Retinal pigment epithelial cell (primary cell): ENCODE results near the gene PCNX2.

Experiments
- DNase-seq: peaks from one replicate; pipeline ENCODE4 v3.0.0-alpha.2; 2010; ENCODE audit warnings: low read depth
- H3K4me3 ChIP-seq: 2 replicates; pipeline ENCODE4 v1.5.1; 2011; ENCODE audit warnings: mild to moderate bottlenecking, low read length, control low read depth, moderate library complexity
- TF ChIP-seq, protein P1 (sequence below): conservative IDR thresholded peaks from 2 replicates; pipeline ENCODE4 v1.5.1; 2011; ENCODE audit warnings: low read depth, low read length, control low read depth, inconsistent platforms

The PCNX2 gene

DNA sequence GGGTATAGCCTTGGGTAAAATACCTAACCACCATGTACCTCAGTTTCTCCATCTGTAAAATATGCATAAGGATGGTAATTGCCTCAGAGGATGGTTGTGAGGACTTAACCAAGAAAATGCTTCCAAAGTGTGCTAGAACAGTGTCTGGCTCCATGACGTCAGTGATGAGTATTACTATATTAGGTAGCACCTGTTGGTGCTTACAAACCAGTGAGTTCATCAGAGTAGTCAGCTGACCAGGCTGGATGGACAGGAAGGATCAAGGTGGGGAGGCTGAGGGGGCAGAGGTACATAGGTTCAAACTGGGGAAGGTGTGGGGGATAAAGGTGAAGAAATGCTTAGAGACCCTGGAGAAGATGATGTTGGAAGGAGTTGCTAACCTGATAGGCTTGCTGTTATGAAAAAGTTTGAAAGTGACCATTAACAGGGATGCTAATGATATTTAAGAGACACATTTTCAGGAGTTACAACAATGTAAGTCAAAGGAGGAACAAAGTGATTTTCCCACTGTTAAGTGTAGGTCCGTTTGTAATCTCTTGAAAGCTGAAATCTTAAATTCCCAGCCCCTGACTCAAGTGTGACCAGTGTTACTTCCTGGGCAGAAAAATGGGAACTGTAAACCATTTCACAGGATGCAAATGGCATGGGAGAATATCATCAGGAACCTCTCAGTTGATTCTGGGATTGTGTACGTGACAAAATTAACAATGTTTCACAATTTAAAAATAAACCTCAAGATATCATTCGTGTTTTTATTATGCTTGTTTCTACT lies 340.7 kb downstream of the PCNX2 start:
- DNase-seq: no peak
- TF ChIP-seq, protein P1, sequence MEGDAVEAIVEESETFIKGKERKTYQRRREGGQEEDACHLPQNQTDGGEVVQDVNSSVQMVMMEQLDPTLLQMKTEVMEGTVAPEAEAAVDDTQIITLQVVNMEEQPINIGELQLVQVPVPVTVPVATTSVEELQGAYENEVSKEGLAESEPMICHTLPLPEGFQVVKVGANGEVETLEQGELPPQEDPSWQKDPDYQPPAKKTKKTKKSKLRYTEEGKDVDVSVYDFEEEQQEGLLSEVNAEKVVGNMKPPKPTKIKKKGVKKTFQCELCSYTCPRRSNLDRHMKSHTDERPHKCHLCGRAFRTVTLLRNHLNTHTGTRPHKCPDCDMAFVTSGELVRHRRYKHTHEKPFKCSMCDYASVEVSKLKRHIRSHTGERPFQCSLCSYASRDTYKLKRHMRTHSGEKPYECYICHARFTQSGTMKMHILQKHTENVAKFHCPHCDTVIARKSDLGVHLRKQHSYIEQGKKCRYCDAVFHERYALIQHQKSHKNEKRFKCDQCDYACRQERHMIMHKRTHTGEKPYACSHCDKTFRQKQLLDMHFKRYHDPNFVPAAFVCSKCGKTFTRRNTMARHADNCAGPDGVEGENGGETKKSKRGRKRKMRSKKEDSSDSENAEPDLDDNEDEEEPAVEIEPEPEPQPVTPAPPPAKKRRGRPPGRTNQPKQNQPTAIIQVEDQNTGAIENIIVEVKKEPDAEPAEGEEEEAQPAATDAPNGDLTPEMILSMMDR: no peak
- no peak overlapping the region for H3K4me3 ChIP-seq

DNA sequence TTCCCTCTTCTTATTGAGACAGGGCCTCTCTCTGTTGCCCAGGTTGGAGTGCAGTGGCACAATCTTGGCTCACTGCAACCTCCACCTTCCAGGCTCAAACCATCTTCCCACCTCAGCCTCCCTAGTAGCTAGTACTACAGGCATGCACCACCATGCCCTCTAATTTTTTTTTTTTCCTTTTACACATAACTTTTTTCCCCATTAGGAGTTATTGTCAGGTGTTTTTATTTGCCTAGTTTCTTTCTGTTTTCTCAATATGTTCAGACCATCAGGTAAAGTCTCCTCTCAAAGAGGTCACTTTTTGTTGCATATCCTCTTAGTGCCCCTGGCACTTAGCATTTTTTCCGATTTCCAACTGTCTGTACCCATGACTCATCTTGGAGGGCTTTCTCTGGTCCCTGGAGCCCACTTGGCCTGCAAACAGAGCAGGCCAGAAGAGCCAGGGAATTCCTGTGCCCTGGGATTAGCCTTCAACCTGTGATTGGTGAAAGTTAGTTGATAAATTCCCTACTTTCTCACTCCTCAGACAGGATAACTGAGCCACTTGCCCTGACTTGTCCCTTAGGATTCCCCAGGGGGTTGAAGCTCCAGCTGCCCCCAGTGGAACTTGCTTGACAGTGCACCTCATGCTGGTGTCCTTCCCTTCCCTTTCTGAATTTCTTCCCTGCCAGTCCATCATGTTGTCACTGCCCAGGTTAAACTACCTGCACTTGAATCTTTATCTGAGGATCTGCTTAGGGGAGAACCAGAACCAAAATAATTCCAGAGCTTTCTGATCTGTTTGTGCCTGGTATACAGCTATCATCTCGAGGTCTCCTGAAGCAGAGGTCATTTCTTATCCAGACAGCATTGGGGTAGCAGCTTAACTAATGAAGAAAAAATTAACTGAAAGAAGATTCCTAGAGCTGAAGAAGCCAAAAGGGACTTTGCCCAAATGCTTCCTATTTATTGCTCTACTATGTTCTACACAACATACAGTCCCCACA lies 342.7 kb downstream of the PCNX2 start:
- H3K4me3 ChIP-seq: no peak overlapping the region
- TF ChIP-seq, protein P1: peak; percentile 75
- no peak for DNase-seq

DNA sequence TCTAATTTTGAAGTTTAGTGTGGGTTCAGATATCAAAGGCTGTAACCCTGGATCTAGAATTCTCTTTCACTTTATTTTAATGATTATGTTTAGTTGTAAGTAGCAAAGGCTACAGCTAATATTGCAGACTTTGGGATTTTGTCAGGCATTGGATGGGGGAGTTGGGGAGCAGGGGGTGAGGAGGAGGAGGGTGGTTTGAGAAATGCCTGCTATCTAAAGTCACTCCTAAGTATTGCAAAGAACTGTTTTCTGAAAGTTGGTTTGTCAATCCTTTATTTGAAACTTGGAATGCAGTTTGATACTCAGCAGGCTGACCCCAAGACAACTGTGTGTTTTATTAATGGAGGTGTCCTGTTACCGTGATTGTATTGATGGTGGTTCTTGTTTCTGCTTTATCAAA lies 343.9 kb downstream of the PCNX2 start:
- H3K4me3 ChIP-seq: peak overlapping the region; percentile 72
- TF ChIP-seq, protein P1: no peak
- no peak for DNase-seq

DNA sequence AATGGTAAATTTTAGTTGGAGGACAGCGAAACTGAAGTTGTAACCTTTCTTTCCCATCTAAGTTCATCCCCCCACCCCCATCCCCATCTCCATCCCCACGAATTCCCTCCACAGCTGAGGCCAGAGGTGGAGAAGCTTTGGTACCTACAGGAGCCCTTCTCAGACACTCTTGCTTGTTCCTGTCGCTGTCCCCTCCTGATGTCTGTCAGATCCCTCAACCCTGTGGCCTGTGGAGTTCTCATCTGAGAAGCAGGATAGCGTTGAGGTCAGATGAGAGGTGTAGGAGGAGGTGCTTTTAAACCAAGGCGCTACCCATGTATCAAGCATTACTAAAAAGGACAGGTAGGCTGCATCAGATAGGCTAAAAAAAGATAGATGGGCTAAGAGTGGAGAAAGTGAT lies 344.3 kb downstream of the PCNX2 start:
- DNase-seq: no peak
- TF ChIP-seq, protein P1: no peak
- peak overlapping the region; percentile 72 for H3K4me3 ChIP-seq

DNA sequence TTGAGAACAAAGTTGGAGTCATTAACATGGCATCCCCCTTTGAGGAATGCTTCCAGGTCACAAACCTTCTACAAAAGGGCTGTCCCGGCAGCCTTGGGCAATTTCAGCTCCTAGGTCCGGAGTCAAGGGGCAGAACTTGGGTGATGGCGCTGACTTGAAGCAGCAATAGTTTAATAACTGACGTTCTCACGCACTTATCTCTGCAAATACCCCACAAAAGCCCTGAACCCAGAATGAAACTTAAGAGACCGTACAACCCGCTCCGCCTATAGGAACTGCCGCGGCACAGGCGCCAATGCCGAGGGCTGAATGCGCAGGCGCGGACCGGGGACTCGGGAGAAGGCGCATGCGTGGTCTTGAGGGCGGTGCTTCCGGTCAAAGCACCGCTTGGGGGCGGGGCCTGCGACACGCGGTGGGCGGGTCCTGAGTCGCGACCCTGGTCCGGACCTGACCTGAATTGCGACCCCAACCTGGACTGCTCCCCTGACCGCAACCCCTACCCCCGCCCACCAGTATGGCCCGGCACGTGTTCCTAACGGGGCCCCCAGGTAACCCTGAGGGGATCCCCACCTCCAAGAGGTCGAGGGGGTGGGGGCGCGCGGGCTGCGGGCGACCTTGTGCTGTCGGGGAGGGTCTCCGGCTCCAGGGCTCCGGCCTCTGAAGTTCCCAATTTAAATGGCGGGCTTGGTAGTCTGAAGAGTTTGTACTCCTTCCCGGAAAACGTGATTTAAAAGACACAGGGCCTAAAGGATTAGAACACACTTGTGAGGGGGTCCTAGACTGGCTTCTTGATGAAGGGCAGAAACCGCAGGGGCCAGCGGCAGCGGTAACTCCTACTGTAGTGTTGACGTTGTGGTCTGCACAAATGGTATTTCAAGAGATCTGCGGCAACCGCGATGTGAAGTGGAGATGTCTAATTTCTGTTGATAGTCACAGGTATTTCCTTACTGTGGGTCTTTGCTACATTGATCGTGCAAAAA lies 345.0 kb downstream of the PCNX2 start, which contains the start of gene NTPCR:
NTPCR (plus strand) TSS at position 415 of the 980 bp plus-strand sequence; CDS start at position 515, 100 bp downstream.
- DNase-seq: no peak
- TF ChIP-seq, protein P1: no peak
- H3K4me3 ChIP-seq: peak within 1 kb of the TSS; percentile 72

DNA sequence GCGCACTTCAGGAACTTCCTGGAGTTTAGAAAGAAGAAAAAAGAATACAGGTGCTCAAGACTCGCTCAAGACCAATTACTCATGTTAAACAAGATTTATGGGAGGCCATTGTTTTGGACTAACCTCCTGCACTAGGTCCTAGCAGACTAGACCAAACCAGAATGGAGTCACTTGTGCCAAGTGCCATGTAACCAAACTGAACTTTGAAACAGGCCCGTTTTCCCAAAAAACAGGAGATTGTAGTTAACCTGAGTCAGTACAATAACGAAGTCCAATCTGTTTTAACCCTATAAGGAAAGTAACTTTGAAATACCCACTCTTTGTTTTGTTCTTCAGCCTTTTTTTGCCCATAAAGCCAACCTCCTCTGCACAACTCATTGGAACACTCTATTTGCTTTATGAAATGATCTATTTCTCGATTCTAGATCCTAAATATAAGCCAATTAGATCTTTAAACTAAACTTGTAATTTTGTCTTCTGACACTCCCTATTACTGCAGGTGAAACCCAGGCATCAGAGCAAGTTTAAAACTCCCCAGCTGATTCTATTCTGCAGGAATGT lies 345.8 kb downstream of the PCNX2 start:
- DNase-seq: no peak
- peak overlapping the region; percentile 72 for H3K4me3 ChIP-seq
- TF ChIP-seq, protein P1: no peak
